GM19035 (cell line): Measurements from ENCODE around the gene USP17L11.
"Not testable (repeated sequence)": the region's sequence is repeated elsewhere in the genome, so short reads cannot be mapped to it uniquely, and the experiment has no call there.

Experiments used
- ATAC-seq: cut with Tn5 transposase; IDR thresholded peaks from one replicate; pipeline ENCODE4 v1.9.1; 2021; ENCODE audit not compliant: unreplicated experiment

Gene USP17L11

GRCh38 chr4:9215105-9215504 is at the start of gene USP17L11:
Gene USP17L11, plus strand, starts transcription at chr4:9215405. Its CDS starts 0 bp downstream, at chr4:9215405.
- ATAC-seq, result not testable (repeated sequence)

DNA sequence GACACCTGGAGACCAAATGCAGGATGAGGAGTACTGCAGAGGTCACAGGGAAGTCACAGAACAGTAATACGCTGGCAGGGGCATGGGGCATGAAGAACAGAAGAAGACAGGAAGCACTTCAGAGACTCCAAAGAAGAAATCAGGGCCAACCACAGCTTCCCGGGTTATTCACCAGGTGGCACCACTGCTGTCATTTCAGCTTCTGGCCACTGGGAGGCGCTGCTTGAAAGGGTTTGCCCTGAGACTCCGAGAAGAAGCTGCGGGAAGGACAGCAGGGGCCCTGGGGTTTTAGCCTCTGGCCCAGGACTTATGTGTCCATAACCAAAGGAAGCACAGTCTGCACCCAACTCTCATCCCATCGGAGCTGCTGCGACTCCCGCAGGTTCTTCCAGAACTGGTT is 49.2 kb upstream of the USP17L11 start:
- not testable (repeated sequence) for ATAC-seq

- ATAC-seq, result not testable (repeated sequence)
Measured at GRCh38 chr4:9169791-9170459, 45.3 kb upstream of the USP17L11 start, which contains the start of gene FAM90A26. Gene FAM90A26, plus strand, starts transcription at chr4:9170409. Its CDS starts 2,764 bp downstream, at chr4:9173173.

DNA sequence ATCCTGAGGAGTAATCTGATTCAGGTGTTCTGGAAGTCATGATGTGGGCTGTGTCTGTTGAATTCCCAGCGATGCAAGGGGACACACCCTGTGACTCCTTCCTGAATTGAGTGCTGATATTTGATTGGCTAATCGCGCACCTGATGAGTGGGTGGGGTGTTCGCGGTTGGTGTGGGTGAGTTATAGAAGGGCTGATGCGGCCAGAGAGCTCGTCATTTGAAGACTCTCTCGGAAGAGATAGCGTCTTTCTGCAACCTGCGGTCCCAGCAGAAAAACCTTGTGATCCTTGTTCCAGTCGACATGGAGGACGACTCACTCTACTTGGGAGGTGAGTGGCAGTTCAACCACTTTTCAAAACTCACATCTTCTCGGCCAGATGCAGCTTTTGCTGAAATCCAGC is 4.8 kb upstream of the USP17L11 start, which contains the start of gene USP17L10:
Gene USP17L10 (plus strand): TSS at position 301 of the 400 bp plus-strand sequence. CDS start 0 bp downstream, at position 301.
- ATAC-seq, result not testable (repeated sequence)

DNA sequence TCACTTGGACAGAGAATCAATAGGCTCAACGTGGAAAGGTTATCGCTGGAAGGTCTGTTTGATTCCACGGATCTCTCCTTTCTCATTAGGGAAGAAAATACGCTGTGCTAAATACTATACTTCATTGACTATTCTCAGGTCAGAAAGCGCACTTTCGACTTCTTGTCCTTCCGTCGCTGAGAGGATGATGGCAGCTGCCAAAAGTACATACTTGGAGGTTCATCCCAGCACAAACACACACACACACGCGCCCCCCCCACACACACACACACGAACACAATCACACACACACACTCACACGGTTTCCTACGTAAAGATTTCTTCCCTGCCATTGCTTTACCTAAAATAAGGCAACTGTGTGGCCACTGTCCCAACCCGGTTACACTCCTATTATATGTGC is 504 bp upstream of the USP17L11 start:
- ATAC-seq, result not testable (repeated sequence)

- ATAC-seq, result not testable (repeated sequence)
Measured at GRCh38 chr4:9219852-9220251, 4.6 kb downstream of the USP17L11 start, which contains the start of gene USP17L12. Gene USP17L12, plus strand, starts transcription at chr4:9220152. Its CDS starts 0 bp downstream, at chr4:9220152.

GRCh38 chr4:9224596-9224995 is 9.4 kb downstream of the USP17L11 start, which contains the start of gene USP17L13:
Gene USP17L13, plus strand, starts transcription at chr4:9224896. Its CDS starts 0 bp downstream, at chr4:9224896.
- ATAC-seq, result not testable (repeated sequence)

DNA sequence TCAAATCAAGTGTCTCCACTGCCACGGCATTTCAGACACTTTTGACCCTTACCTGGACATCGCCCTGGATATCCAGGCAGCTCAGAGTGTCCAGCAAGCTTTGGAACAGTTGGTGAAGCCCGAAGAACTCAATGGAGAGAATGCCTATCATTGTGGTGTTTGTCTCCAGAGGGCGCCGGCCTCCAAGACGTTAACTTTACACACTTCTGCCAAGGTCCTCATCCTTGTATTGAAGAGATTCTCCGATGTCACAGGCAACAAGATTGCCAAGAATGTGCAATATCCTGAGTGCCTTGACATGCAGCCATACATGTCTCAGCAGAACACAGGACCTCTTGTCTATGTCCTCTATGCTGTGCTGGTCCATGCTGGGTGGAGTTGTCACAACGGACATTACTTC is 15.0 kb downstream of the USP17L11 start:
- ATAC-seq, result not testable (repeated sequence)

- ATAC-seq, result not testable (repeated sequence)
Measured at GRCh38 chr4:9234085-9234484, 18.9 kb downstream of the USP17L11 start, which contains the start of gene USP17L15. Gene USP17L15, plus strand, starts transcription at chr4:9234385. Its CDS starts 0 bp downstream, at chr4:9234385.

GRCh38 chr4:9238461-9238860 is 23.3 kb downstream of the USP17L11 start:
- ATAC-seq, result not testable (repeated sequence)

DNA sequence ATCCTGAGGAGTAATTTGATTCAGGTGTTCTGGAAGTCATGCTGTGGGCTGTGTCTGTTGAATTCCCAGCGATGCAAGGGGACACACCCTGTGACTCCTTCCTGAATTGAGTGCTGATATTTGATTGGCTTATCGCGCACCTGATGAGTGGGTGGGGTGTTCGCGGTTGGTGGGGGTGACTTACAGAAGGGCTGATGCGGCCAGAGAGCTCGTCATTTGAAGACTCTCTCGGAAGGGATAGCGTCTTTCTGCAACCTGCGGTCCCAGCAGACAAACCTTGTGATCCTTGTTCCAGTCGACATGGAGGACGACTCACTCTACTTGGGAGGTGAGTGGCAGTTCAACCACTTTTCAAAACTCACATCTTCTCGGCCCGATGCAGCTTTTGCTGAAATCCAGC is 28.4 kb downstream of the USP17L11 start, which contains the start of gene USP17L17:
Gene USP17L17 (plus strand): TSS at position 301 of the 400 bp plus-strand sequence. CDS start 0 bp downstream, at position 301.
- not testable (repeated sequence) for ATAC-seq

DNA sequence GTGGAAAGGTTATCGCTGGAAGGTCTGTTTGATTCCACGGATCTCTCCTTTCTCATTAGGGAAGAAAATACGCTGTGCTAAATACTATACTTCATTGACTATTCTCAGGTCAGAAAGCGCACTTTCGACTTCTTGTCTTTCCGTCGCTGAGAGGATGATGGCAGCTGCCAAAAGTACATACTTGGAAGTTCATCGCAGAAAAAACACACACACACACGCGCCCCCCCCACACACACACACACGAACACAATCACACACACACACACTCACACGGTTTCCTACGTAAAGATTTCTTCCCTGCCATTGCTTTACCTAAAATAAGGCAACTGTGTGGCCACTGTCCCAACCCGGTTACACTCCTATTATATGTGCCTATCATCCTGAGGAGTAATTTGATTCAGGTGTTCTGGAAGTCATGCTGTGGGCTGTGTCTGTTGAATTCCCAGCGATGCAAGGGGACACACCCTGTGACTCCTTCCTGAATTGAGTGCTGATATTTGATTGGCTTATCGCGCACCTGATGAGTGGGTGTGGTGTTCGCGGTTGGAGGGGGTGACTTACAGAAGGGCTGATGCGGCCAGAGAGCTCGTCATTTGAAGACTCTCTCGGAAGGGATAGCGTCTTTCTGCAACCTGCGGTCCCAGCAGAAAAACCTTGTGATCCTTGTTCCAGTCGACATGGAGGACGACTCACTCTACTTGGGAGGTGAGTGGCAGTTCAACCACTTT is 32.9 kb downstream of the USP17L11 start, which contains the start of gene USP17L18:
Gene USP17L18 (plus strand): TSS at position 678 of the 728 bp plus-strand sequence. CDS start 0 bp downstream, at position 678.
- ATAC-seq, result not testable (repeated sequence)

- ATAC-seq, result not testable (repeated sequence)
Measured at GRCh38 chr4:9253078-9253477, 37.9 kb downstream of the USP17L11 start, which contains the start of gene USP17L19. Gene USP17L19, plus strand, starts transcription at chr4:9253378. Its CDS starts 0 bp downstream, at chr4:9253378.

DNA sequence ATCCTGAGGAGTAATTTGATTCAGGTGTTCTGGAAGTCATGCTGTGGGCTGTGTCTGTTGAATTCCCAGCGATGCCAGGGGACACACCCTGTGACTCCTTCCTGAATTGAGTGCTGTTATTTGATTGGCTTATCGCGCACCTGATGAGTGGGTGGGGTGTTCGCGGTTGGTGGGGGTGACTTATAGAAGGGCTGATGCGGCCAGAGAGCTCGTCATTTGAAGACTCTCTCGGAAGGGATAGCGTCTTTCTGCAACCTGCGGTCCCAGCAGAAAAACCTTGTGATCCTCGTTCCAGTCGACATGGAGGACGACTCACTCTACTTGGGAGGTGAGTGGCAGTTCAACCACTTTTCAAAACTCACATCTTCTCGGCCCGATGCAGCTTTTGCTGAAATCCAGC is 42.6 kb downstream of the USP17L11 start, which contains the start of gene USP17L20:
Gene USP17L20 (plus strand): TSS at position 301 of the 400 bp plus-strand sequence. CDS start 0 bp downstream, at position 301.
- ATAC-seq, result not testable (repeated sequence)

- ATAC-seq, result not testable (repeated sequence)
Measured at GRCh38 chr4:9262572-9262971, 47.4 kb downstream of the USP17L11 start, which contains the start of gene USP17L21. Gene USP17L21, plus strand, starts transcription at chr4:9262872. Its CDS starts 0 bp downstream, at chr4:9262872.
